Sigmoid colon (tissue), 7 donors: Measurements from ENCODE around the gene WNT5B. TPM values are rescaled to one million over a fixed set of nuclear protein-coding genes. Genes with fewer than 3 reads are reported as not detected.

Source experiments
- DNase-seq: peaks from one replicate; pipeline ENCODE4 v3.0.0-alpha.2; 2019
- H3K27ac ChIP-seq, 4 donors: fragments of 200-600 bp; sonication (generic); one replicate each; pipeline ENCODE4 v1.5.1; 2016 to 2019; ENCODE audit warnings: mild to moderate bottlenecking in 1 of 4
- H3K27me3 ChIP-seq, 3 donors: fragments of 200-600 bp; sonication (generic); one replicate each; pipeline ENCODE4 v1.5.1; 2019; ENCODE audit warnings: mild to moderate bottlenecking in 1 of 3
- H3K36me3 ChIP-seq, 4 donors: fragments of 200-600 bp; sonication (generic); one replicate each; pipeline ENCODE4 v1.5.1; 2016 to 2019
- H3K4me1 ChIP-seq, 4 donors: fragments of 200-600 bp; sonication (generic); one replicate each; pipeline ENCODE4 v1.5.1; 2017 to 2019
- H3K4me3 ChIP-seq, 4 donors: fragments of 200-600 bp; sonication (generic); one replicate each; pipeline ENCODE4 v1.5.1; 2017 to 2019; ENCODE audit warnings: mild to moderate bottlenecking in 2 of 4, moderate library complexity in 1 of 4
- H3K9me3 ChIP-seq, 4 donors: fragments of 200-600 bp in 3 of 4; sonication (generic) in 3 of 4; one replicate each; pipeline versions ENCODE4 v1.5.1 to v1.6.1; 2013 to 2019
- CTCF ChIP-seq, 4 experiments: fragments of 450-650 bp in 3 of 4; fragments of 200-600 bp in 1 of 4; IDR thresholded peaks; one replicate each; pipeline ENCODE4 v1.5.1; 2016 to 2019; ENCODE audit warnings: antibody characterized with exemption in 4 of 4, mild to moderate bottlenecking in 3 of 4, moderate library complexity in 2 of 4
- EP300 ChIP-seq, 4 donors: sonication (generic); formaldehyde crosslinking; IDR thresholded peaks; one replicate each; pipeline ENCODE4 v1.6.1; 2017; ENCODE audit warnings: antibody characterized with exemption in 4 of 4
- POLR2A ChIP-seq, 2 donors: fragments of 450-650 bp; IDR thresholded peaks; one replicate each; pipeline ENCODE4 v1.6.1; 2016; ENCODE audit warnings: antibody characterized with exemption in 2 of 2, mild to moderate bottlenecking in 2 of 2, moderate library complexity in 2 of 2
- POLR2AphosphoS5 ChIP-seq, 4 donors: sonication (generic); formaldehyde crosslinking; IDR thresholded peaks; one replicate each; pipeline ENCODE4 v1.6.1; 2017; ENCODE audit warnings: antibody characterized with exemption in 4 of 4
- WGBS, 2 donors: extraction: QIAGEN DNeasy Blood & Tissue Kit; methylation state at CpG; one replicate each; pipeline ENCODE4 v1.1.7; 2013; 5-methylcytosine and 5-hydroxymethylcytosine counted together
- intact Hi-C: fragments of 100-400 bp; cut with DNase I; formaldehyde crosslinking; loops from one replicate; pipeline ENCODE4 v1.15.1; 2023
- polyA plus RNA-seq, 3 donors: library from polyadenylated mRNA; stranded (reverse); fragments of 200-250 nt; gene quantifications; one replicate each; pipeline ENCODE4 v1.2.3, GENCODE V29; 2013
- total RNA-seq, 4 donors: library from RNA; depleted of rRNA; stranded (reverse); fragments of >200 nt; gene quantifications; one replicate each; pipeline ENCODE4 v1.1.0, GENCODE V29; 2016
- donor health status: healthy with polysubstance abuse.
- donor health status: Bipolar disorder and iron deficiency.
- donor health status: healthy.

The WNT5B gene
- total and polyA plus RNA-seq, 7 donors, result 0.69 to 72.3 (median 8.4) TPM

GRCh38 chr12:1645819-1646218, 16.8 kb downstream of the WNT5B start:
- Histone ChIP-seq H3K27ac (peak overlapping the region in 3 of 4 donors; percentile 58 to 77 (median 70)), H3K4me3 (no peak overlapping the region), H3K4me1 (peaks cover 0 to 88% (median 61%) of the 10 kb centered on the region in 4 donors), H3K9me3 (no peaks in the 10 kb centered on the region), H3K36me3 (peaks cover 0 to 17% (median 7%) of the 10 kb centered on the region in 4 donors), H3K27me3 (no peaks in the 10 kb centered on the region)
- TF ChIP-seq CTCF (IDR thresholded peaks at IDR 0.05) (no peak), POLR2AphosphoS5 (IDR thresholded peaks at IDR 0.05) (no peak), EP300 (IDR thresholded peaks at IDR 0.05) (no peak), POLR2A (IDR thresholded peaks at IDR 0.05) (no peak)
- DNase-seq, result no peak
- intact Hi-C loops, result loop anchor here (5.0 to 10.0 kb wide), 2 partner anchors 296 to 939 kb away; no protein-coding TSS in a partner anchor
- WGBS, 2 donors, result 95 to 97% methylated on average over 29 of the region's 29 CpGs

GRCh38 chr12:1646569-1647284, 17.7 kb downstream of the WNT5B start:
- 78 to 85% methylated on average over 21 of the region's 21 CpGs for WGBS, 2 donors
- intact Hi-C loops, result loop anchor here (5.0 to 10.0 kb wide), 2 partner anchors 296 to 938 kb away; no protein-coding TSS in a partner anchor

DNA sequence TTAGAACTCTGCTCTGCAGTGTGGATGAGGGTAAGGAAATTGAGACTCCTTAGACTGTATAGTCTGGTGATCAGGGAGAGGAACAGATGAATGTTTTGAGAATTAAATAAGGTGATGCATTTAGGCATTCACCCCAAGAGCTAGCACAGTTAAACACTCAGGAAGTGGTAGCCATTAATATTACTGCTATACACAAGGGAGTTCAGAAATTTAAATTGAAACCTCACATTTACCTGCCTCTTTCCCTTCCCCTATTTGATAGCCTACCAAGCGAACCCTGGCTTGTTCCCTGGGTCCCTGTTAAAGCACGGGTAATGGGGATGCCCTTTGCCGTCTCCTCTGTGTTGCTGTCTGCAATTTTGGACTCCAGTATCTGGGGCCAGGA, 18.2 kb downstream of the WNT5B start:
- intact Hi-C loops, result loop anchor here (5.0 to 10.0 kb wide), 2 partner anchors 295 to 938 kb away; no protein-coding TSS in a partner anchor
- H3K36me3 ChIP-seq, result peaks cover 0 to 17% (median 7%) of the 10 kb centered on the region in 4 donors
- DNase-seq, result no peak
- TF ChIP-seq CTCF (IDR thresholded peaks at IDR 0.05), result no peak
- WGBS, 2 donors, result 88 to 91% methylated on average over 3 of the region's 3 CpGs
- H3K9me3 ChIP-seq, result no peaks in the 10 kb centered on the region
- no peaks in the 10 kb centered on the region for H3K27me3 ChIP-seq
- H3K4me3 ChIP-seq, result no peak overlapping the region
- H3K4me1 ChIP-seq, result peaks cover 0 to 93% (median 70%) of the 10 kb centered on the region in 4 donors
- H3K27ac ChIP-seq, result peak overlapping the region in 1 of 4 donors; percentile 77

More at GRCh38 chr12:1646569-1647284, 17.7 kb downstream of the WNT5B start:
- no peak for TF ChIP-seq CTCF (IDR thresholded peaks at IDR 0.05)
- no peak for TF ChIP-seq POLR2A (IDR thresholded peaks at IDR 0.05)
- no peak for TF ChIP-seq EP300 (IDR thresholded peaks at IDR 0.05)
- no peak for TF ChIP-seq POLR2AphosphoS5 (IDR thresholded peaks at IDR 0.05)
- peaks cover 0 to 90% (median 67%) of the 10 kb centered on the region in 4 donors for H3K4me1 ChIP-seq
- no peaks in the 10 kb centered on the region for H3K9me3 ChIP-seq
- peak overlapping the region in 2 of 4 donors; percentile 18 to 77 for H3K27ac ChIP-seq
- H3K36me3 ChIP-seq, result peaks cover 0 to 17% (median 7%) of the 10 kb centered on the region in 4 donors
- no peak for DNase-seq
- H3K27me3 ChIP-seq, result no peaks in the 10 kb centered on the region
- H3K4me3 ChIP-seq, result no peak overlapping the region

DNA sequence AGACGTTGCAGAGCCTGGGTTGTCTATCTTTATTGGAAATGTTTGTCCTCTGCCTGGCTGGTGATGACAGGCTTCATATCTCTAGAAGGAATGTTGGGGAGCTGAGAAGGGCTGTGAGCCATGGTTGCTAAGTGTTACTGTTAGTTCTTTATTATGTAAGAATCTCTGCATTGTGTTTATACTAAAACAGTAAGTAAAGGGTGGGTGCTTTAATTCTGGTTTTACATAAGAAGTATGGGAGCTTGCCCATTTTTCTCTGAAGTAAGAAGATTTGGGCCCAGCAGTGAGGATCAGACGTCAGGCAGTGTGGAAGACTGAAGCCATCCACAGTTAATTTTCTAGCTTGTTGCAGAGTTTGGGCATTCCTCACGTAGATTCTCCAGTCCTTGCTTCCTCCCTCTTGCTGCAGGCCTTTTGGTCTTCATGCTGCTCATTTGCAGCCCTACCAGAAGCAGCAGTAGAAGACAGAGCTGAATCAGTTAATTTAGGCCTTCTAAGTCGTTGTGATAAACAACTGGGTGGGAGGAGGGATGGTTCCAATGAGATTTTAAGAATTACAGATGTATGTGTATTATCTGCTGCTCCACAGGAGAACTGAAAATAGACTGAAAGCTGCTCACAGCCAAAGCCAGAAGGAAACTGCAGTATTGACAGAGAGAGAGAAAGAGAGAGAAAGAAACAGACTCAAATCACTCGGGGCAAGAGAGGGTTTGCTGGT, 21.4 kb downstream of the WNT5B start:
- no peak overlapping the region for H3K4me3 ChIP-seq
- no peak for DNase-seq
- peaks cover 0 to 17% (median 7%) of the 10 kb centered on the region in 4 donors for H3K36me3 ChIP-seq
- H3K9me3 ChIP-seq, result no peaks in the 10 kb centered on the region
- H3K27ac ChIP-seq, result peak overlapping the region; percentile 67 to 78 (median 76)
- TF ChIP-seq CTCF (IDR thresholded peaks at IDR 0.05), result no peak
- no peak for TF ChIP-seq POLR2A (IDR thresholded peaks at IDR 0.05)
- no peak for TF ChIP-seq POLR2AphosphoS5 (IDR thresholded peaks at IDR 0.05)
- no peak for TF ChIP-seq EP300 (IDR thresholded peaks at IDR 0.05)
- peaks cover 0 to 62% (median 53%) of the 10 kb centered on the region in 4 donors for H3K4me1 ChIP-seq
- H3K27me3 ChIP-seq, result no peaks in the 10 kb centered on the region
- intact Hi-C loops, result loop anchor here (5.0 kb wide), 2 partner anchors 42 to 387 kb away; partner anchors contain the start of gene ADIPOR2
- 60 to 62% methylated on average over 5 of the region's 5 CpGs for whole genome bisulfite sequencing, 2 donors
